Mammary epithelial cell (primary cell): ENCODE data around the gene SLC9A1.

ENCODE experiments used
- CTCF ChIP-seq, 2 donors: IDR thresholded peaks in 1 of 2; conservative IDR thresholded peaks in 1 of 2; 2 replicates each; pipeline ENCODE4 v1.5.1; 2011 to 2012; ENCODE audit warnings: inconsistent platforms in 2 of 2, low read length in 2 of 2, mild to moderate bottlenecking in 2 of 2, control low read depth in 1 of 2, low read depth in 1 of 2; ENCODE audit not compliant: insufficient read depth in 1 of 2; ENCODE audit errors: extremely low read depth in 1 of 2
- EZH2 ChIP-seq: IDR thresholded peaks from 2 replicates; pipeline ENCODE4 v1.6.1; 2012; ENCODE audit warnings: low read length, inconsistent platforms, borderline replicate concordance

GRCh38 chr1:27166351-27166802 lies 11.5 kb upstream of the SLC9A1 start:
- TF ChIP-seq CTCF (conservative IDR thresholded peaks at IDR 0.05 in 1 of 2, IDR thresholded peaks at IDR 0.05 in 1 of 2; ENCODE audit: extremely low read depth in 1 of 2, insufficient read depth in 1 of 2, low read depth in 1 of 2, low read length in 2 of 2) (no peak), EZH2 (no peak)
